ENCODE data around the gene P2RX6. TPM values are rescaled to one million over a fixed set of nuclear protein-coding genes. Genes with fewer than 3 reads are reported as not detected.

The P2RX6 gene
- total and polyA plus RNA-seq, 2 experiments from 2014 or later: not detected

DNA sequence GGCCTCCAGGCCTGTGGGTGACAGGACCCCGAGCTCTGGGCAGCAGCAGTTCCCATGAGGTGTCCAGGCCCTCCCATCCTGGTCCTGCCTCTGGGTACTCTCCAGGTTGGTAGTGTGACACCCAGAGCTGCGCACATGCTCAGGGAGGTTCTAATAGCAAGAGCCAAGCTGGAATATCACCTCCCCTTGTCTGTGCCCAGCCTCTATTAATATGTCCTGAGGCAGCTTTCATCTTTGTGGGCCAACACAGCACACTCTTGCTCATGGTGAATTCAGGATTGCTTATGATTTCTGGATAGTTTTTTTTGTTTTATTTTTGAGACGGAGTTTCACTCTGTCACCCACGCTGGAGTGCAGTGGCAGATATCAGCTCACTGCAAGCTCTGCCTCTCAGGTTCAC lies 3.3 kb downstream of the P2RX6 start (continued):
- TF ChIP-seq CTCF (conservative IDR thresholded peaks at IDR 0.05; ENCODE audit: low read depth in 2 of 2): no peak
- no peak for TF ChIP-seq EZH2 (IDR thresholded peaks at IDR 0.05; ENCODE audit: low read depth, unreplicated experiment)
- no peak for TF ChIP-seq NANOG (IDR thresholded peaks at IDR 0.05; ENCODE audit: borderline replicate concordance)
- no peak for TF ChIP-seq POLR2AphosphoS5 (IDR thresholded peaks at IDR 0.05; ENCODE audit: low read depth)
- TF ChIP-seq ZNF331 (CRISPR knock-in tag; IDR thresholded peaks at IDR 0.05; ENCODE audit: low read depth): no peak

DNA sequence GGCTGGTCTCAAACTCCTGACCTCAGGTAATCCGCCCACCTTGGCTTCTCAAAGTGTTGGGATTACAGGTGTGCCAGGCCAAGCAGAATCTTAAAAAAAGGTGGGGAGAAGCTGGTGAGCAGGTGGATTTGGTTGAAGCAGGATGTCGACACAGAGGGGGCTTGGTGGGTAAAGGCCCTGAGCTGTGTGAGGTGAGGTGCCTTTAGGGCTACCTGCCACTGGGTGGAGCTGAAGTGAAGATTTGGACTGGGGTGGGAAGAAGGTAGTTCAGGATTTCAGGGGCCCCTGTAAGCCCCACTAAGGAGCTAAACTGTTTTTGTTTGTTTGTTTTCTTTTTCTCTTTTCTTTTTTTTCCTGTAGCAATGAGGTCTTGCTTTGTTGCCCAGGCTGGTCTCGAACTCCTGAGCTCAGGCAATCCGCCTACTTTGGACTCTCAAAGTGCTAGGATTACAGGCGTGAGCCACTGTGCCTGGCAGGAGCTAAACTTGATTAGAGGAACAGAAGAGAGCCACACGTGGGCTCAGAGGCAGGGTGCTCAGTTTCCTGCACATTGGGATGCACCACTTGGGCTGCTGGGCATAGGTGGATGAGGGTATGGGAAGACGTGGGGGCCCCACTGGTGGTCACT lies 6.0 kb downstream of the P2RX6 start:
- ATAC-seq (peak; percentile 94), DNase-seq (ENCODE audit: low spot score) (peak; percentile 85)
- Histone ChIP-seq H3K4me3 (no peak overlapping the region), H3K4me2 (no peak overlapping the region), H3F3A (replicated peaks; ENCODE audit: low read depth) (no peaks in the 10 kb centered on the region), H3K79me2 (replicated peaks; ENCODE audit: insufficient read depth) (no peaks in the 10 kb centered on the region), H4K20me1 (replicated peaks; ENCODE audit: insufficient read depth) (no peaks in the 10 kb centered on the region), H3K4me1 (ENCODE audit: insufficient read depth) (no peaks in the 10 kb centered on the region), H3K27me3 (ENCODE audit: insufficient read depth) (no peaks in the 10 kb centered on the region), H3K27ac (ENCODE audit: low read depth) (no peak overlapping the region), H2AFZ (0 out of 2 replicates have a peak overlapping the region, but pooled peaks have one; percentile 24), H3K36me3 (ENCODE audit: insufficient read depth) (no peaks in the 10 kb centered on the region), H3K9me2 (ENCODE audit: insufficient read depth) (no peaks in the 10 kb centered on the region)
- TF ChIP-seq POLR2AphosphoS5 (IDR thresholded peaks at IDR 0.05; ENCODE audit: low read depth): no peak
- no peak for TF ChIP-seq NANOG (IDR thresholded peaks at IDR 0.05; ENCODE audit: borderline replicate concordance)
- no peak for TF ChIP-seq EZH2 (IDR thresholded peaks at IDR 0.05; ENCODE audit: low read depth, unreplicated experiment)
- no peak for TF ChIP-seq STAT1 (IDR thresholded peaks at IDR 0.05; ENCODE audit: unreplicated experiment)
- no peak for TF ChIP-seq CREB1 (CRISPR knock-in tag; IDR thresholded peaks at IDR 0.05; ENCODE audit: low read depth)
- TF ChIP-seq EZH2phosphoT487 (IDR thresholded peaks at IDR 0.05; ENCODE audit: unreplicated experiment): no peak
- peak; percentile 67 to 77 for TF ChIP-seq CTCF (conservative IDR thresholded peaks at IDR 0.05; ENCODE audit: low read depth in 2 of 2)
- H3K4me1 Mint-ChIP-seq: no peaks in the 10 kb centered on the region
- no peaks in the 10 kb centered on the region for H3K36me3 Mint-ChIP-seq (ENCODE audit: low read depth)
- peaks cover 2% of the 10 kb centered on the region; the same call in 2 of the 3 replicates for H3K9me3 Mint-ChIP-seq
- H3K4me3 Mint-ChIP-seq: no peak overlapping the region; the same call in 2 of the 3 replicates
- peaks cover 11% of the 10 kb centered on the region for H3K27me3 Mint-ChIP-seq (ENCODE audit: insufficient read depth, low read depth, poor library complexity)
- H3K27ac Mint-ChIP-seq: no peak overlapping the region

DNA sequence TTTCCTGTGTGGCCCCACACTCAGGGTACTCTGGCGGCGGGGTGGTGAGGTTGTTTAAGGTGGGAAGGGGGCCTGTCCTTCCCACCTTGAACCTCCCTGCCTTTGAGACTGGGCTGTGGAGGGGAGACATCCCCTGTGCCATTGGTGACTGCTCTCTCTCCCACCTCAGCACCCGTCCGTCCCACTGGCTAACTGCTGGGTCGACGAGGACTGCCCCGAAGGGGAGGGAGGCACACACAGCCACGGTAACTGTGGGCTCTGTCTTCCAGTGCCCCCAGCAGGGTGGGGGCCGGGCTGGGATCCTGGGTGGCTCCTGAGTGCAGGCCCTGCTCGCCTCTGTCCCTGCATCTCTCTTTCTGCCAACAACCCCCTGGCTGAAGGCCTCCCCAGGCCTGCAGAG lies 7.5 kb downstream of the P2RX6 start:
- no peak overlapping the region for H3K27ac ChIP-seq (ENCODE audit: low read depth)
- Mint-ChIP-seq H3K27ac (no peak overlapping the region), H3K36me3 (ENCODE audit: low read depth) (no peaks in the 10 kb centered on the region), H3K9me3 (peaks cover 2% of the 10 kb centered on the region; the same call in 2 of the 3 replicates), H3K27me3 (ENCODE audit: insufficient read depth, low read depth, poor library complexity) (peaks cover 2% of the 10 kb centered on the region), H3K4me3 (no peak overlapping the region), H3K4me1 (no peaks in the 10 kb centered on the region)
- no peaks in the 10 kb centered on the region for H4K20me1 ChIP-seq (replicated peaks; ENCODE audit: insufficient read depth)
- H2AFZ ChIP-seq: no peak overlapping the region
- no peaks in the 10 kb centered on the region for H3K36me3 ChIP-seq (ENCODE audit: insufficient read depth)
- no peaks in the 10 kb centered on the region for H3K4me1 ChIP-seq (ENCODE audit: insufficient read depth)
- no peaks in the 10 kb centered on the region for H3K79me2 ChIP-seq (replicated peaks; ENCODE audit: insufficient read depth)
- no peaks in the 10 kb centered on the region for H3F3A ChIP-seq (replicated peaks; ENCODE audit: low read depth)
- DNase-seq (ENCODE audit: low spot score): no peak
- no peak overlapping the region for H3K4me3 ChIP-seq
- H3K9me2 ChIP-seq (ENCODE audit: insufficient read depth): no peaks in the 10 kb centered on the region
- no peaks in the 10 kb centered on the region for H3K27me3 ChIP-seq (ENCODE audit: insufficient read depth)
- no peak for ATAC-seq
- H3K4me2 ChIP-seq: no peak overlapping the region
- no peak for TF ChIP-seq ZNF462 (CRISPR knock-in tag; IDR thresholded peaks at IDR 0.05)
